Activated B cell treated with CpG ODN at 0.5 μM for 24 hours (primary cell): ENCODE measurements around the gene STX8. TPM values are rescaled to one million over a fixed set of nuclear protein-coding genes. Genes with fewer than 3 reads are reported as not detected.

Experiments used
- ATAC-seq: fragments of 200-7000 bp; cut with Tn5 transposase; one replicate; pipeline ENCODE4 v1.10.0; 2021; ENCODE audit warnings: low read depth, mild to moderate bottlenecking, moderate library complexity
- CTCF ChIA-PET: fragments of 350-600 bp; sonication (Branson Sonifier 250); formaldehyde crosslinking; loops from one replicate; lab custom pipeline; 2021; ENCODE audit warnings: antibody characterized with exemption; lab: Charles Lee
- POLR2A ChIA-PET: fragments of 350-600 bp; sonication (Branson Sonifier 250); formaldehyde crosslinking; loops from one replicate; lab custom pipeline; 2021; ENCODE audit warnings: antibody characterized with exemption; lab: Charles Lee
- DNase-seq: peaks from one replicate; pipeline ENCODE4 v3.0.0; 2022
- H3K27ac Mint-ChIP-seq: one replicate; pipeline ENCODE4 v1.8.0; 2020; ENCODE audit warnings: mixed read lengths
- H3K27me3 Mint-ChIP-seq: one replicate; pipeline ENCODE4 v1.8.0; 2021; ENCODE audit warnings: mixed read lengths
- H3K36me3 Mint-ChIP-seq: one replicate; pipeline ENCODE4 v1.8.0; 2021; ENCODE audit warnings: low read depth, mixed read lengths
- H3K4me1 Mint-ChIP-seq: one replicate; pipeline ENCODE4 v1.8.0; 2021; ENCODE audit warnings: mixed read lengths
- H3K4me3 Mint-ChIP-seq: one replicate; pipeline ENCODE4 v1.8.0; 2020; ENCODE audit warnings: mild to moderate bottlenecking, mixed read lengths
- H3K9me3 Mint-ChIP-seq: one replicate; pipeline ENCODE4 v1.8.0; 2020; ENCODE audit warnings: mixed read lengths
- intact Hi-C: fragments of 100-400 bp; cut with micrococcal nuclease; formaldehyde crosslinking; loops from one replicate; pipeline ENCODE4 v1.15.1; 2024
- total RNA-seq: library from RNA; stranded (reverse); gene quantifications from 2 replicates; pipeline ENCODE4 v1.2.3, GENCODE V29; 2022
- TF ChIP-seq, protein P1 (sequence below): fragments of 200-600 bp; IDR thresholded peaks from one replicate; pipeline ENCODE4 v1.8.0; 2022; ENCODE audit warnings: antibody characterized with exemption, mild to moderate bottlenecking

STX8 gene
- total RNA-seq, 1 donor from 2014 or later: 66.9 TPM

DNA sequence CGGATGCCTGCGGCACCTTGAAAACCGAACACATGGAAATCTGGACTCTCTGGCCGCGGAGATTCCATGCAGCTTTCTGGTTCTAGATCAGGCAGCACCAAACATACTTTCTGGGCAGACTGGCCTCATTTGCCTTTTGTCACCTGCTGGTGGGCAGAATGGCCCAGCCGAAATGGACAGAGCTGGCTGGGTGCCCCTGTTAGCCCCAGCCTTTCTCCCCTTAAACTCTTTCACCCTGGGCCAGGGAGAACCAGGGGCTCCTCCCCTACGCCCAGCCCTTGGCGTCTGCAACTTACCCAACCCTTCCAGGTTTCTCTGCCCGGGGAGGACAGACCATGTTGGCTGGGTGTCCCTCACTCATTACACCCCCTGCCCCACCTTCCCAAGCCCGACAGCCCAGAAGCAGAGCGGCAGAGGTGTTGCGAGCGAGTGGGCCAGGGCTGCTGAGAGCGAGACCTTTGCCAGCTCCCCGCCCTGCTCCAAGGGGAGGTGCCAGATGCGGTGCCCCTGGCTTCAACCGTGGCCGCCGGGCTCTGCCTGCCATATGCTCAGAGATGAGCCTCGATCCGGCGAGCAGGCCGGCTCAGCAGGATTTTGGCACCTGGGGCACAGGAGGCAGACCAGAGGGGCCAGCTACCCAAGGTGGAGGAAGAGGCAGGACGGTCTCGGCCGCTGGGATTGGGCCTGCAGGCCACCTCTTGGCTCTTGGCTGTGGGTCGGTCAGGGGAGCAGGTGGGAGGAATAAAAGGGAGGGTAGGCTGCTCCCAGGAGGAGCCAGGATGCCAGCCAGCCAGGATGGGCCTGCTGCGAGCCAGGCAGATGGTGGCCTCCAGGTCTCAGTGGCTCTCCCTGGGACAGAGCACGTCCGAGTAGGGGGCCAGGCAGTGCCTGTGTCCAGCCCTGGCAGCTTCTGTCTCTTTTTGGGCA lies 363.0 kb downstream of the STX8 start:
- intact Hi-C loops: no loop called here
- ChIA-PET POLR2A (no interaction called here), CTCF (no interaction called here)
- H3K27me3 Mint-ChIP-seq: no peaks in the 10 kb centered on the region
- TF ChIP-seq, protein P1, sequence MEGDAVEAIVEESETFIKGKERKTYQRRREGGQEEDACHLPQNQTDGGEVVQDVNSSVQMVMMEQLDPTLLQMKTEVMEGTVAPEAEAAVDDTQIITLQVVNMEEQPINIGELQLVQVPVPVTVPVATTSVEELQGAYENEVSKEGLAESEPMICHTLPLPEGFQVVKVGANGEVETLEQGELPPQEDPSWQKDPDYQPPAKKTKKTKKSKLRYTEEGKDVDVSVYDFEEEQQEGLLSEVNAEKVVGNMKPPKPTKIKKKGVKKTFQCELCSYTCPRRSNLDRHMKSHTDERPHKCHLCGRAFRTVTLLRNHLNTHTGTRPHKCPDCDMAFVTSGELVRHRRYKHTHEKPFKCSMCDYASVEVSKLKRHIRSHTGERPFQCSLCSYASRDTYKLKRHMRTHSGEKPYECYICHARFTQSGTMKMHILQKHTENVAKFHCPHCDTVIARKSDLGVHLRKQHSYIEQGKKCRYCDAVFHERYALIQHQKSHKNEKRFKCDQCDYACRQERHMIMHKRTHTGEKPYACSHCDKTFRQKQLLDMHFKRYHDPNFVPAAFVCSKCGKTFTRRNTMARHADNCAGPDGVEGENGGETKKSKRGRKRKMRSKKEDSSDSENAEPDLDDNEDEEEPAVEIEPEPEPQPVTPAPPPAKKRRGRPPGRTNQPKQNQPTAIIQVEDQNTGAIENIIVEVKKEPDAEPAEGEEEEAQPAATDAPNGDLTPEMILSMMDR: no peak
- DNase-seq (no peak), ATAC-seq (no peak)
- H3K4me1 Mint-ChIP-seq: no peaks in the 10 kb centered on the region
- H3K4me3 Mint-ChIP-seq: no peak overlapping the region
- H3K27ac Mint-ChIP-seq: no peak overlapping the region
- H3K36me3 Mint-ChIP-seq: peaks cover 10% of the 10 kb centered on the region
- H3K9me3 Mint-ChIP-seq: peaks cover 16% of the 10 kb centered on the region

GRCh38 chr17:9211133-9211765 lies 364.4 kb downstream of the STX8 start:
- Mint-ChIP-seq H3K4me3 (no peak overlapping the region), H3K27me3 (no peaks in the 10 kb centered on the region), H3K4me1 (no peaks in the 10 kb centered on the region), H3K27ac (no peak overlapping the region), H3K36me3 (peaks cover 10% of the 10 kb centered on the region), H3K9me3 (peaks cover 12% of the 10 kb centered on the region)
- TF ChIP-seq, protein P1: no peak
- ATAC-seq (no peak), DNase-seq (no peak)
- intact Hi-C loops: no loop called here
- ChIA-PET CTCF (no interaction called here), POLR2A (no interaction called here)

DNA sequence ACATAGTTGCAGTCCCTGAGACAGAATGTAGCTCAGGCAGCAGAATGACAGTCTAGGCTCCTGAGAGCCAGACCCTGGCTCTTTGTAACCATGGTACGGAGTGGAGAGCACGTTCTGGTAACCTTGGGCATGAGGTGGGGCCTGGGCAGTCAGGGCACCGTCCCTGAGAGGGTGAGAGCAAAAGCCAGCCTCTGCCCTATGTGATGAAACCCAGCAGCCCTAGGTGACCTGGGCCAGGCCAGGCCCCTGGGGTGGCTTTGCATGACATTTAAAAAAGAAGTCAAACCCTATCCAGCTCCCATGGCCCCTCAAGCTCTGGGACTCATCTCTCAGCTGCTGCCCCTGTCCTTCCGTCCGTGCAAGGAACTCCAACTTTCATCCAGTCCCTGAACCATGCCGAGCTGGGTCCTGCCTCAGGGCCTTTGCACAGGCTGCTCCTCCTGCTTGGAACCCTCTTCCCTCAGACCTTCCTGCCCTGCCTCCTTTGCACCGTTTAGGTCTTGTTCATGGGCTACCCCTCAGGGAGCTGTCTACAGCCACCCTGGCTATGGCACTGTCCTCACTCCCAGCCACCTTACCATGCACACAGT lies 365.7 kb downstream of the STX8 start:
- no peaks in the 10 kb centered on the region for H3K36me3 Mint-ChIP-seq
- TF ChIP-seq, protein P1: no peak
- H3K4me3 Mint-ChIP-seq: no peak overlapping the region
- ChIA-PET POLR2A (interaction anchor here (0.7 kb wide), 1 partner anchor 31 kb away, joined by 9 read pairs; no protein-coding TSS in a partner anchor), CTCF (interaction anchor here (0.6 kb wide), 1 partner anchor 451 kb away, joined by 3 read pairs; no protein-coding TSS in a partner anchor)
- peaks cover 12% of the 10 kb centered on the region for H3K4me1 Mint-ChIP-seq
- H3K9me3 Mint-ChIP-seq: no peaks in the 10 kb centered on the region
- no peak overlapping the region for H3K27ac Mint-ChIP-seq
- DNase-seq (no peak), ATAC-seq (no peak)
- intact Hi-C loops: no loop called here
- no peaks in the 10 kb centered on the region for H3K27me3 Mint-ChIP-seq

GRCh38 chr17:9209347-9209746 lies 366.3 kb downstream of the STX8 start:
- POLR2A ChIA-PET: no interaction called here
- no peaks in the 10 kb centered on the region for H3K9me3 Mint-ChIP-seq
- CTCF ChIA-PET: no interaction called here
- H3K36me3 Mint-ChIP-seq: no peaks in the 10 kb centered on the region
- no peak overlapping the region for H3K27ac Mint-ChIP-seq
- no peak for DNase-seq
- intact Hi-C loops: no loop called here
- H3K4me3 Mint-ChIP-seq: no peak overlapping the region
- H3K4me1 Mint-ChIP-seq: peaks cover 18% of the 10 kb centered on the region
- H3K27me3 Mint-ChIP-seq: no peaks in the 10 kb centered on the region
- TF ChIP-seq, protein P1: no peak
- ATAC-seq: no peak
